Loucy (cell line): ENCODE measurements around the gene NOTO.

Source experiments
- EZH2phosphoT487 ChIP-seq: fragments of 200-600 bp; IDR thresholded peaks from 2 replicates; pipeline ENCODE4 v1.6.1; 2018; ENCODE audit warnings: antibody characterized with exemption, mild to moderate bottlenecking, moderate library complexity, borderline replicate concordance
- TF ChIP-seq, protein P1 (sequence below): fragments of 200-600 bp; sonication (generic); conservative IDR thresholded peaks from 2 replicates; pipeline ENCODE4 v1.5.1; 2014; ENCODE audit warnings: mild to moderate bottlenecking, antibody characterized with exemption, low read length

DNA sequence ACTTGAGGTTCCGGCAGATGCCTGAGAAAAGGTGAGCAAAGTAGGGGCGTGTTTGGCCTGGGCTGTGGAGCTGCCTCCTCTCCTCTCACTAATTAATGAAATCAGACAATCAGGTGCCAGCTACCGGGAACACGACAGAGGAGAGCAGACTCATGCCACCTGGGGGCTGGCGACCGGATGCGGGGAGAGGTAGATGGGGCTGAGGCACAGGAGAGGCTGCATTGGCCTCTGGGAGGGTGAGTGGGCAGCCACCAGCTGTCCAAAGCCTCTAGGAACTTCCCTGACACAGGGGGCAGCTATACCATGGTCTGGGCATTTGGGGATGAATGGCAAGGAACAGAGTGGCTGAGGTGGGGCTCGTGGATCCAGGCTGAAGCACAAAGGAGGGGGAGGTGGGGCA is 56.9 kb downstream of the NOTO start:
- TF ChIP-seq, protein P1, sequence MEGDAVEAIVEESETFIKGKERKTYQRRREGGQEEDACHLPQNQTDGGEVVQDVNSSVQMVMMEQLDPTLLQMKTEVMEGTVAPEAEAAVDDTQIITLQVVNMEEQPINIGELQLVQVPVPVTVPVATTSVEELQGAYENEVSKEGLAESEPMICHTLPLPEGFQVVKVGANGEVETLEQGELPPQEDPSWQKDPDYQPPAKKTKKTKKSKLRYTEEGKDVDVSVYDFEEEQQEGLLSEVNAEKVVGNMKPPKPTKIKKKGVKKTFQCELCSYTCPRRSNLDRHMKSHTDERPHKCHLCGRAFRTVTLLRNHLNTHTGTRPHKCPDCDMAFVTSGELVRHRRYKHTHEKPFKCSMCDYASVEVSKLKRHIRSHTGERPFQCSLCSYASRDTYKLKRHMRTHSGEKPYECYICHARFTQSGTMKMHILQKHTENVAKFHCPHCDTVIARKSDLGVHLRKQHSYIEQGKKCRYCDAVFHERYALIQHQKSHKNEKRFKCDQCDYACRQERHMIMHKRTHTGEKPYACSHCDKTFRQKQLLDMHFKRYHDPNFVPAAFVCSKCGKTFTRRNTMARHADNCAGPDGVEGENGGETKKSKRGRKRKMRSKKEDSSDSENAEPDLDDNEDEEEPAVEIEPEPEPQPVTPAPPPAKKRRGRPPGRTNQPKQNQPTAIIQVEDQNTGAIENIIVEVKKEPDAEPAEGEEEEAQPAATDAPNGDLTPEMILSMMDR: no peak
- no peak for TF ChIP-seq EZH2phosphoT487
